GM18499 (cell line): ENCODE results near the gene FBH1.
"Not testable (repeated sequence)": the region's sequence is repeated elsewhere in the genome, so short reads cannot be mapped to it uniquely, and the experiment has no call there.

ENCODE experiments used
- ATAC-seq: cut with Tn5 transposase; IDR thresholded peaks from one replicate; pipeline ENCODE4 v1.9.1; 2021; ENCODE audit warnings: moderate number of reproducible peaks; ENCODE audit not compliant: insufficient read depth, unreplicated experiment

The FBH1 gene

GRCh38 chr10:5889624-5890451 is at the start of gene FBH1, which contains the start of gene ANKRD16:
Gene FBH1, plus strand, starts transcription at chr10:5890243. Its CDS starts 103 bp downstream, at chr10:5890346.
Gene ANKRD16, minus strand, starts transcription at chr10:5889893. Its CDS starts 539 bp downstream, at chr10:5889354.
- ATAC-seq, result peak; percentile 80

DNA sequence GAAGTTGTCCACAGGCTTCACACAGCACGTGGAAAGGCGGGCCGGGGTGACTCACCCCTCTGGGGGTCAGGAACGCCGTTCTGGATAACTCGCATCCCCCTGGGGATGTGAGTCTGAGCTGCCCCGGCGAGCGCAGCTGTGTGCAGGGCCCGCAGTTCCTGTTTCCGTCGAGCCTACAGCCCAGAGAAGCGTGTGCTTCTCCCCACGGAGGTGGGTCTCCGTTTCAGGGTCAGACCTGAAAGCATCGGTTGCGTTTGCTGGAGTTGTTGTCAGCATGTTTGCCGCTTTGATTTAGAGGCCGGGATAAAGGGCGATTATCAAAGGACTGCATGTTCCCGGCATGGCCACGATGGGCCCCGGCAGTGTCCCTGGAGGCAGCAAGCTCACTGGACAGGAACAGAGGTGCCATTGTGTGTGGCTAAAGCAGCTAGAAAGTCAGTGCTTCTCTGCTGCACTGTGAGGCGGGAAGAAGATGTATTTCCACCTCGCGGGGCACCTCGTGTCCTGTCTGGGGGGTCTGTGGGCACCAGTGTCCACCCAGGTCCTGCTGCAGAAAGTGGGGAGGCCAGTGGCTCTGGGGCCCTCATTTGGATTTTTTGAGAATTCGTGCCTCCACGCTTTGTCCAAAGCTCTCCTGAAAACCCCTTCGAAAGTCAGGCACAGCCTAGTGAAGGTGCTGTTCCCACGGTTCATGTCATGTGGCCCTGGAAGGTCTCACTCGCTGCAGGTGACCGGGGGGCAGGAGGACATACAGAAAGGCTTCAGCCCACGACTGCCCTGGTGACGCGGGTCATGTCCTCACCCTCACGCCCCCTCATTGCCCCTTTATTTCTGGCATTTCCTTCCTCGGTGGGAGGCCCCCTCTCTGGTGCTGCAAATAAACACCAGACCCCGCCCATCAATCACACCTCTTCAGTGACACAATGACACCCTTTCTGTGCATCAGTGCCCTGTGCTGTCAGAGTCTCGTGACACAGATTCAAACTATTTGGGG is 49.4 kb upstream of the FBH1 start:
- ATAC-seq, result peak; percentile 53

GRCh38 chr10:5841965-5842364 is 48.1 kb upstream of the FBH1 start:
- ATAC-seq, result no peak

- no peak for ATAC-seq
Measured at GRCh38 chr10:5843686-5844344, 46.2 kb upstream of the FBH1 start.

DNA sequence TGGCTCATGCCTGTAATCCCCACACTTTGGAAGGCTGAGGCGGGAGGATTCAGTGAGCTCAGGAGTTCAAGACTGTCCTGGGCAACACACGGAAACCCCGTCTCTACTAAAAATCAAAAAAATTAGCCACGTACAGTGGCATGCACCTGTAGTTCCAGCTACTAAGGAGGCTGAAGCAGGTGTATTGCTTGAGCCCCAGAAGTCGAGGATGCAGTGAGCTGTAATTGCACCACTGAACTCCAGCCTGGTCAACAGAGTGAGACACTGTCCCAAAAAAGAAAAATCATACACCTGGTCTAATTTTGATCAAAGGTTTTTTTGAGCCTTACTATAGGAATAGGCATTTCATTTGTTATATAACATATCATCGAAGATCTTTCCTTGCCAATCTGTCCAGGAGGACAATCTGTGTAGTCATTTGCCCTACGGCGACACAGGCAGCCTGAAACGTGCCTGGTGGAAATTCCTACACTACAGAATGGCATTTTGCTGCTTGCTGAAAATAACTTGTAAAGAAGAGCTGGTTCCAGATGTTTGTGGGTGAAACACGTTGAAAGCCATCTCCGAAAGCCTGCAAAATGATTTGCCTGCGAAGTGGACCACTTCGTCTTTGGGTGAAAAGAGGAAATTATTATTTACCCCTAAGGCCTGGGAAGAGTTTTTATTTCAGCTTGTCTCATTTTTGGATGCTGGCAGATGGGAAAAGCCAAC is 45.5 kb upstream of the FBH1 start:
- no peak for ATAC-seq

DNA sequence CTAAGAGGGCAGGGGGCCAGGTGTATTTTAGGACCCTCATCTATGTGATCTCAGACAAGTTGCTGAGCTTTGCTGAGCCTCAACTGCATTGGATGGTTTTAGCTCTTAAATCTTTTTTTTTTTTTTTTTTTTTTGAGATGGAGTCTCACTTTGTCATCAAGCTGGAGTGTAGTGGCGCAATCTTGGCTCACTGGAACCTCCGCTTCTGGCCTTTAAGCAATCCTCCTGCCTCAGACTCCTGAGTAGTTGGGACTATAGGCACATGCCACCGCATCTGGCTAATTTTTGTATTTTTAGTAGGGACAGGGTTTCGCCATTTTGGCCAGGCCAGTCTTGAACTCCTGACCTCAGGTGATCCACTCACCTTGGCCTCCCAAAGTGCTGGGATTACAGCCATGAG is 43.4 kb upstream of the FBH1 start:
- not testable (repeated sequence) for ATAC-seq

DNA sequence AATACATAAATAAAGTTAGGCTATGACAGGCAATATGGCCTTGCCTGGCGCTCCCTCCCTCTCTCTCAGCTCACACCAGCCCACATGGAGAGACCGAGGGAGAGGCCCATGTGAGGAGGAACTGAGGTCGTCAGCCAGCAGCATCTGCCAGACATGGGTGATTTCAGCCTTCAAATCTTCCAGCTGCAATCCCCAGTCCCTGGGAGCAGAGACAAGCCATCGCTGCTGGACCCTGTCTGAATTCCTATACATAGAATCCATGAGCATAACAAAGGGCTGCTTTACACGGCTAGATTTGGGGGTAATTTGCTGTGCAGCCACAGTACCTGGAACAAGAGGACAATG is 35.9 kb upstream of the FBH1 start:
- ATAC-seq, result no peak

DNA sequence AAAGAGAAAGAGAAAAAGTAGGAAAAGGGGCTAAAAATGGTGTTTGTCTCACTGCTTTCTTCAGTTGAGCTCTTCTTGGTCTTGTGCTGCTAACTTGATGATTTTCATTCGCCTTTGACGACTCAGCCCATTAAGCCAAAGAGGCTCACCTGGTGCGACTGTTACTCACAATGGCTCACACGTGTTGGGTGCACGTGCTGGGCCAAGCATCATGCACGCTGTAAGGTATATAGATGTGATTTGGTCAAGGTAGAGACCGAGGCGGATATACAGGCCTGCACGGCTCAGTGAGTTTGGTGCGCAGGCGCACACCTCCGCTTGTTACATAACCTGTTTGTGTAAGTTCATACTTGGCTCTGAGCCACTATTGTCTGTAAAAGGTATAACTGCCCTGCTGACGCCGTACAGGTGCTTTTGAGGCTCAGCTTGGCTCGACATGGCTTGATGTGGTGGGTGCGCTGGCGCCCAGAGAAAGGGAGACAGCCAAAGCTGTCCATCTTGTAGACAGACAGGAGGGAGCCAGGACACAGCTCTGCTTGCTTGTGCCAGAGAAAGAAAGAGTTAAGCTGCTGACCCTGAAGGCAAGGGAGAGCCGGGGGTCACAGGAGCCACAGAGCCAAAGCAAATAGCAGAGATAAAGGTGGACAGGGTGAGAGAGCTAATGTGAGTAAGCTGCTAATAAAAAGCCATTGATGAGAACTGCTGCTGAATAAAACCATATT is 33.9 kb upstream of the FBH1 start:
- ATAC-seq, result no peak

DNA sequence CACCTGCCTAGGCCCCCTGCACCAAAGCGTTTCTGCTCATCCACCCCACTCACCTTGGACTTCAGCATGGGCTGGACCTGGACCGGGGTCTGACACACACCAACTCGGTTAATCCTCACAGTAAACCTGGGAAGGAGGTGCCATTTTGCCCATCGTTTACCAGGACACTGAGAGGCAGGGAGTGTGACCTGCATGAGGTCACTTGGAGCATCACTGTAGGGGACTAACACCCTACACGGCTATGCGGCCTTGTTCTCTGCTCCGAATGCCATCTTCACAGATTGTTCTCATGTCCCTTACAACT is 33.4 kb upstream of the FBH1 start:
- no peak for ATAC-seq

GRCh38 chr10:5858811-5859210 is 31.2 kb upstream of the FBH1 start:
- no peak for ATAC-seq

GRCh38 chr10:5860066-5860465 is 30.0 kb upstream of the FBH1 start:
- no peak for ATAC-seq

GRCh38 chr10:5862360-5862961 is 27.6 kb upstream of the FBH1 start:
- peak; percentile 96 for ATAC-seq

DNA sequence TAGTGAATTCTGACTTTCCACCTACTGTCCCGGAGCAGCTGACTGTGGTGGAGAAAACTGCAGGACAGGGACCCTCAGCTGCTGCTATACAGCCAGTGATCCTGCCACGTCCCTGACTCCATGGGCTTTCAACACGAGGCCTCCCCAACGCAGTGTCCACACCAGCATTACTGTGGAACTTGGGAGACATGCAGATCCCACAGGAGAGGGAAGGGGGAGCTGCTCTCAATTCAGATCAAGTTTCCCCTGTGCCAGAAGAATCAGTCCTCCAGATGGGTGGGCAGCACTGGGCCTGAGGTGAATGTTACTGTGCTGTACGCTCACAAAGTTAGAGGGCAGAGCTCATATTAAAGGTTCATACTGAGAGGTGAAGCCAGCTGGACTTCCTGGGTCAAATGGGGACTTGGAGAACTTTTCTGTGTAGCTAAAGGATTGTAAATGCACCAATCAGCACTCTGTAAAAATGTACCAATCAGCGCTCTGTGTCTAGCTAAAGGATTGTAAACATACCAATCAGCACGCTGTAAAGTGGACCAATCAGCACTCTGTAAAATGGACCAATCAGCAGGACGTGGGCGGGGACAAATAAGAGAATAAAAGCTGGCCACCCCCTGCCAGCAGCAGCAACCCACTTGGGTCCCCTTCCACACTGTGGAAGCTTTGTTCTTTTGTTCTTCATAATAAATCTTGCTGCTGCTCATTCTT is 26.9 kb upstream of the FBH1 start:
- not testable (repeated sequence) for ATAC-seq

DNA sequence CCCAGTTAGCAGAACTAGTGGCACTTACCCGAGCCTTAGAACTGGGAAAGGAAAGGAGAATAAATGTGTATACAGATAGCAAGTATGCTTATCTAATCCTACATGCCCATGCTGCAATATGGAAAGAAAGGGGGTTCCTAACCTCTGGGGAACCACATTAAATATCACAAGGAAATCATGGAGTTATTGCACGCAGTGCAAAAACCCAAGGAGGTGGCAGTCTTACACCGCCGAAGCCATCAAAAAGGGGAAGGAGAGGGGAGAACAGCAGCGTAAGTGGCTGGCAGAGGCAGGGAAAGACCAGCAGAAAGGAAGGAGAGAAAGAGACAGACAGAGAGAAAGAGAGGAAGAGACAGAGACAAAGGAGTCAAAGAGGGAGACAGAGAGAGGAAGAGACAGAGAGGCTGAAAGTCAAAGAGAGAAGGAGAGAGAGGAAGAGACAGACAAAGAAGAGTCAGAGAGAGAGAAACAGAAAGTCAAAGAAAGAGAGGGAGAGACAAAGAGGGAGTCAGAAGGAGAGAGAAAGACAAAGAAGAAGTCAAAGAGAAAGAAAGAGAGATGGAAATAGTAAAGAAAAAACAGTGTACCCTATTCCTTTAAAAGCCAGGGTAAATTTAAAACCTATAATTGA is 23.5 kb upstream of the FBH1 start:
- not testable (repeated sequence) for ATAC-seq

DNA sequence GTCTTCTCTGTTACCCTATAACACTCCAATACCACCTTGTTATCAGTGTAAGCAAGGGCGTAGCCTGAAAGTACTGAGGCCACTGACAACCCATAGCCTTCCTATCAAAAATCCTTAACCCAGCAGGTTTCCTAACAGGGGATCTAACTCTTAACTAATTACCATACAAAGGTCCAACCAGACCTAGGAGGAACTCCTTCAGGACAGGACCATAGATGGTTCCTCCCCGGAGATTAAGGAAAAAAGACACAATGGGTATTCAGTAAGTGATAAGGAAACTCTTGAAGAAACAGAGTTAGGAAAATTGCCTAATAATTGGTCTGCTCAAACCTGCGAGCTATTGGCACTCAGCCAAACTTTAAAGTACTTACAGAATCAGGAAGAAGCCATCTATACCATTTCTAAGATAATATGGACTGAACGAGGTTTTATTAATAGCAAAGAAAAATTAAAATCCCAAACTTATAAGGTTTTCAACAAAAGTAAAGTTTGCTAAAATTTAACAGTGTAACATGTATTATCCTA is 22.9 kb upstream of the FBH1 start:
- not testable (repeated sequence) for ATAC-seq

- ATAC-seq, result not testable (repeated sequence)
Measured at GRCh38 chr10:5868383-5868782, 21.7 kb upstream of the FBH1 start.

DNA sequence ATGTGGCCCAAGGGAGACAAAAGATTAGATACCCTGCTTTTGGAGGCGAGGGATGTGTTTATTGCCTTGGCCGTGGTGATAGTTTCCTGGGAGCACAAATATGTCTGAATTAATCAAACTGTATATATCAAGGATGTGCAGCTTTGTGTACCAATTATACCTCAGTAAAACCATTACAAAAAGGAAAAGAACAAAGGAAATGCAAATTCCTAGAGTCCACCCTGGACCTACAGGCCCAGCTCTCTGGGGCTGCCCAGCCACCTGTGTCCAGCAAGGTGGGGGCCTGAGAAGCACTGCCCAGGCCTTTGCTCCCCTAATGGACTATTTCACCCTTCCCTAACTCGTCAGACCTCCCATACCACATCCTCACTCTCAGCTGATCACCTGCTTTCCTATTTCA is 20.9 kb upstream of the FBH1 start:
- no peak for ATAC-seq

- no peak for ATAC-seq
Measured at GRCh38 chr10:5871596-5871995, 18.4 kb upstream of the FBH1 start.
